GM12878 (cell line): ENCODE results near the gene FNDC3B. TPM values are rescaled to one million over a fixed set of nuclear protein-coding genes. Genes with fewer than 3 reads are reported as not detected.

Experiments
- ATAC-seq: fragments of 200-7000 bp; cut with Tn5 transposase; 3 replicates; pipeline ENCODE4 v1.9.1; 2020; ENCODE audit warnings: mild to moderate bottlenecking, moderate library complexity
- BruUV-seq: library from RNA; stranded (reverse); fragments of 400-500 nt; replicated peaks from 2 replicates; lab custom pipeline; 2021; lab: Mats Ljungman, UMichigan
- CTCF ChIA-PET: fragments of 300-600 bp; sonication (Branson Sonifier 250); formaldehyde crosslinking; extraction: SDS; loops from one replicate; lab custom pipeline; 2021; ENCODE audit warnings: inconsistent platforms; lab: Yijun Ruan, JAX
- POLR2A ChIA-PET: fragments of 350-600 bp; formaldehyde crosslinking; extraction: SDS; loops from one replicate; lab custom pipeline; 2021; ENCODE audit warnings: inconsistent platforms; lab: Charles Lee
- RAD21 ChIA-PET: fragments of 300-600 bp; sonication (Branson Sonifier 250); formaldehyde crosslinking; loops from one replicate; lab custom pipeline; 2023; ENCODE audit warnings: antibody characterized with exemption; ENCODE audit not compliant: unreplicated experiment; lab: Charles Lee
- SMC1A ChIA-PET: fragments of 300-600 bp; sonication (Branson Sonifier 250); formaldehyde crosslinking; loops from one replicate; lab custom pipeline; 2023; ENCODE audit not compliant: unreplicated experiment, uncharacterized antibody; lab: Charles Lee
- DNase-seq: peaks from one replicate; pipeline ENCODE4 v3.0.0-alpha.2; 2011; ENCODE audit warnings: low read depth, low spot score
- FAIRE-seq: peaks from 3 replicates; lab custom pipeline; 2011; peaks lifted over from hg19 to GRCh38; lab: Jason Lieb, UNC
- H2AFZ ChIP-seq: 2 replicates; pipeline ENCODE4 v1.6.0; 2011; ENCODE audit warnings: low read depth, low read length, control low read depth; ENCODE audit not compliant: control insufficient read depth
- H3K27ac ChIP-seq: 2 replicates; pipeline ENCODE4 v1.5.1; 2011; ENCODE audit warnings: control low read depth; ENCODE audit not compliant: control insufficient read depth, insufficient read depth
- H3K27me3 ChIP-seq, 2 experiments: replicated peaks in 1 of 2; 2 replicates each; pipeline versions ENCODE4 v1.6.0 to v1.6.1; 2011; ENCODE audit warnings: low read length in 1 of 2; ENCODE audit not compliant: control insufficient read depth in 2 of 2, insufficient read depth in 2 of 2
- H3K36me3 ChIP-seq, 2 experiments: 2 replicates each; pipeline ENCODE4 v1.5.1; 2011; ENCODE audit warnings: low read length in 1 of 2; ENCODE audit not compliant: control insufficient read depth in 2 of 2, insufficient read depth in 2 of 2
- H3K4me1 ChIP-seq: 2 replicates; pipeline ENCODE4 v1.6.1; 2011; ENCODE audit warnings: mild to moderate bottlenecking, low read length, moderate library complexity, mixed read lengths; ENCODE audit not compliant: control insufficient read depth, insufficient read depth
- H3K4me2 ChIP-seq: 2 replicates; pipeline ENCODE4 v1.6.0; 2011; ENCODE audit warnings: control low read depth; ENCODE audit not compliant: control insufficient read depth, insufficient read depth
- H3K4me3 ChIP-seq: fragments of 200-600 bp; sonication (generic); 2 replicates; pipeline ENCODE4 v1.5.1; 2016
- H3K79me2 ChIP-seq: 2 replicates; pipeline ENCODE4 v1.6.0; 2011; ENCODE audit warnings: low read length; ENCODE audit not compliant: control insufficient read depth, insufficient read depth
- H3K9ac ChIP-seq: 2 replicates; pipeline ENCODE4 v1.8.0; 2011; ENCODE audit warnings: low read length, control low read depth, mixed read lengths; ENCODE audit not compliant: control insufficient read depth, insufficient read depth
- H3K9me3 ChIP-seq: replicated peaks from 3 replicates; pipeline ENCODE4 v1.5.1; 2011; ENCODE audit warnings: mild to moderate bottlenecking, low read length; ENCODE audit not compliant: control insufficient read depth, insufficient read depth
- H4K20me1 ChIP-seq: 2 replicates; pipeline ENCODE4 v1.6.0; 2011; ENCODE audit not compliant: control insufficient read depth, insufficient read depth
- BMI1 ChIP-seq: fragments of 450-650 bp; IDR thresholded peaks from 2 replicates; pipeline ENCODE4 v1.6.1; 2016; ENCODE audit warnings: mild to moderate bottlenecking, moderate library complexity, borderline replicate concordance
- DPF2 ChIP-seq: fragments of 450-650 bp; IDR thresholded peaks from 2 replicates; pipeline ENCODE4 v1.6.1; 2017; ENCODE audit warnings: mild to moderate bottlenecking
- EGR1 ChIP-seq, 2 experiments: IDR thresholded peaks; 1 replicate in 1 of 2; 2 replicates in 1 of 2; pipeline ENCODE4 v1.6.1; 2011 to 2012; ENCODE audit warnings: low read depth in 2 of 2, low read length in 2 of 2, borderline replicate concordance in 1 of 2, mild to moderate bottlenecking in 1 of 2, moderate library complexity in 1 of 2
- FOXM1 ChIP-seq: IDR thresholded peaks from 2 replicates; pipeline ENCODE4 v1.6.1; 2012; ENCODE audit warnings: low read depth, mild to moderate bottlenecking, inconsistent platforms, low read length, moderate library complexity
- GATAD2B ChIP-seq: fragments of 450-650 bp; conservative IDR thresholded peaks from 2 replicates; pipeline ENCODE4 v1.6.1; 2017; ENCODE audit warnings: low read depth, mild to moderate bottlenecking, moderate library complexity
- HDAC6 ChIP-seq: fragments of 200-600 bp; sonication (generic); IDR thresholded peaks from one replicate; pipeline ENCODE4 v1.8.0; 2017; ENCODE audit warnings: antibody characterized with exemption; ENCODE audit not compliant: unreplicated experiment
- IRF4 ChIP-seq: IDR thresholded peaks from 2 replicates; pipeline ENCODE4 v1.6.1; 2011; ENCODE audit warnings: low read depth, low read length
- KDM1A ChIP-seq: fragments of 200-600 bp; sonication (generic); IDR thresholded peaks from 2 replicates; pipeline ENCODE4 v1.6.1; 2016; ENCODE audit warnings: borderline replicate concordance
- MEF2B ChIP-seq: fragments of 450-650 bp; IDR thresholded peaks from 2 replicates; pipeline ENCODE4 v1.6.1; 2018; ENCODE audit warnings: mild to moderate bottlenecking, moderate library complexity; ENCODE audit not compliant: partially characterized antibody, poor library complexity, severe bottlenecking
- NFXL1 ChIP-seq: fragments of 450-650 bp; IDR thresholded peaks from 2 replicates; pipeline ENCODE4 v1.6.1; 2017; ENCODE audit warnings: antibody characterized with exemption, mild to moderate bottlenecking, borderline replicate concordance
- NFYB ChIP-seq: IDR thresholded peaks from 2 replicates; pipeline ENCODE4 v1.6.1; 2011; ENCODE audit warnings: low read depth, mild to moderate bottlenecking, low read length, improper control_type of control experiment, moderate library complexity; ENCODE audit not compliant: insufficient read depth
- RUNX3 ChIP-seq: IDR thresholded peaks from 2 replicates; pipeline ENCODE4 v1.6.1; 2012; ENCODE audit warnings: low read length, inconsistent platforms
- SIX5 ChIP-seq: IDR thresholded peaks from 2 replicates; pipeline ENCODE4 v1.6.1; 2011; ENCODE audit warnings: mild to moderate bottlenecking, low read depth, low read length, moderate library complexity; ENCODE audit not compliant: severe bottlenecking
- SMARCA5 ChIP-seq: fragments of 450-650 bp; IDR thresholded peaks from 2 replicates; pipeline ENCODE4 v1.6.1; 2017; ENCODE audit warnings: mild to moderate bottlenecking
- ZBED1 ChIP-seq: IDR thresholded peaks from 2 replicates; pipeline ENCODE4 v1.6.1; 2016; ENCODE audit warnings: borderline replicate concordance
- ZNF207 ChIP-seq: fragments of 450-650 bp; IDR thresholded peaks from 2 replicates; pipeline ENCODE4 v1.6.1; 2014; ENCODE audit warnings: antibody characterized with exemption, mild to moderate bottlenecking, borderline replicate concordance
- WGBS: methylation state at CpG from one replicate; pipeline ENCODE4 v1.1.6; 2016; ENCODE audit warnings: low lambda C conversion rate; ENCODE audit not compliant: insufficient replicate concordance, insufficient coverage; ENCODE audit errors: missing lambda C conversion rate; 5-methylcytosine and 5-hydroxymethylcytosine counted together
- in situ Hi-C: fragments of 300-500 bp; cut with MboI; formaldehyde crosslinking; loops from 9 replicates; pipeline ENCODE4 v1.14.3; 2018; ENCODE audit warnings: mixed read lengths
- intact Hi-C: fragments of 100-400 bp; cut with micrococcal nuclease; formaldehyde crosslinking; loops from one replicate; pipeline ENCODE4 v1.14.2; 2022; ENCODE audit not compliant: unreplicated experiment
- polyA plus RNA-seq, 11 experiments: library from polyadenylated mRNA; depleted of rRNA in 4 of 11; unstranded in 6 of 11; stranded (reverse) in 5 of 11; fragments of >200 nt; fragmentation: Nextera tagmentation in 4 of 11; fragmentation: Illumina TruSeq in 1 of 11; extraction: Ambion mirVana in 4 of 11; extraction: Trizol in 1 of 11; gene quantifications; 1 replicate in 1 of 11; 2 replicates in 10 of 11; pipeline versions ENCODE4 v1.2.1 to v1.2.3, GENCODE V29; 2011 to 2016; ENCODE audit warnings: inconsistent platforms in 2 of 11, missing spikeins in 2 of 11, low read depth in 1 of 11
- total RNA-seq, 4 experiments: library from RNA; depleted of rRNA in 3 of 4; stranded (reverse); fragments of >200 nt in 3 of 4; fragmentation: Illumina TruSeq in 1 of 4; extraction: Trizol in 1 of 4; gene quantifications; 2 replicates each; pipeline versions ENCODE4 v1.2.1 to v1.2.3, GENCODE V29; 2013 to 2021
- TF ChIP-seq, protein P1 (sequence below): IDR thresholded peaks from 2 replicates; pipeline ENCODE4 v1.6.1; 2012; ENCODE audit warnings: low read depth, low read length, improper control_type of control experiment
- TF ChIP-seq, protein P2 (sequence below): fragments of 450-650 bp; IDR thresholded peaks from 2 replicates; pipeline ENCODE4 v1.6.1; 2016; ENCODE audit warnings: mild to moderate bottlenecking
- TF ChIP-seq, protein P3 (sequence below): fragments of 450-650 bp; IDR thresholded peaks from 2 replicates; pipeline ENCODE4 v1.6.1; 2014; ENCODE audit warnings: mild to moderate bottlenecking
- TF ChIP-seq, protein P4 (sequence below): fragments of 450-650 bp; IDR thresholded peaks from 2 replicates; pipeline ENCODE4 v1.6.1; 2017; ENCODE audit warnings: mild to moderate bottlenecking

Gene FNDC3B
- total and polyA plus RNA-seq, 10 of the 15 experiments (the other 5 are each of a cell fraction or from before 2014, with no cell fraction given), result 7.9 to 35.0 (median 18.5) TPM

GRCh38 chr3:172048599-172048998 is 9.2 kb downstream of the FNDC3B start:
- no peak for FAIRE-seq
- POLR2A ChIA-PET, result interaction anchor here (0.5 kb wide), 1 partner anchor 91 kb away, joined by 3 read pairs; no protein-coding TSS in a partner anchor
- in situ Hi-C loops, result no loop called here

More at GRCh38 chr3:172048599-172048998, 9.2 kb downstream of the FNDC3B start:
- ATAC-seq, result no peak
- Histone ChIP-seq H3K9me3 (no peaks in the 10 kb centered on the region; the same call in 2 of the 3 replicates), H3K4me3 (no peak overlapping the region), H3K4me2 (no peak overlapping the region), H3K79me2 (peaks cover 60% of the 10 kb centered on the region), H3K4me1 (no peaks in the 10 kb centered on the region), H3K9ac (no peak overlapping the region), H3K27ac (no peak overlapping the region), H3K27me3 (no peaks in the 10 kb centered on the region), H4K20me1 (no peaks in the 10 kb centered on the region), H2AFZ (no peak overlapping the region), H3K36me3 (peaks cover 0 to 10% of the 10 kb centered on the region in 2 experiments; a peak in 3 of 4 replicates)
- RAD21 ChIA-PET, result no interaction called here
- CTCF ChIA-PET, result no interaction called here
- DNase-seq, result no peak
- no peak for TF ChIP-seq SMARCA5
- TF ChIP-seq DPF2, result no peak
- TF ChIP-seq, protein P1, sequence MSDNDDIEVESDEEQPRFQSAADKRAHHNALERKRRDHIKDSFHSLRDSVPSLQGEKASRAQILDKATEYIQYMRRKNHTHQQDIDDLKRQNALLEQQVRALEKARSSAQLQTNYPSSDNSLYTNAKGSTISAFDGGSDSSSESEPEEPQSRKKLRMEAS, result no peak
- TF ChIP-seq MEF2B, result no peak
- no peak for TF ChIP-seq ZNF207
- TF ChIP-seq, protein P2, sequence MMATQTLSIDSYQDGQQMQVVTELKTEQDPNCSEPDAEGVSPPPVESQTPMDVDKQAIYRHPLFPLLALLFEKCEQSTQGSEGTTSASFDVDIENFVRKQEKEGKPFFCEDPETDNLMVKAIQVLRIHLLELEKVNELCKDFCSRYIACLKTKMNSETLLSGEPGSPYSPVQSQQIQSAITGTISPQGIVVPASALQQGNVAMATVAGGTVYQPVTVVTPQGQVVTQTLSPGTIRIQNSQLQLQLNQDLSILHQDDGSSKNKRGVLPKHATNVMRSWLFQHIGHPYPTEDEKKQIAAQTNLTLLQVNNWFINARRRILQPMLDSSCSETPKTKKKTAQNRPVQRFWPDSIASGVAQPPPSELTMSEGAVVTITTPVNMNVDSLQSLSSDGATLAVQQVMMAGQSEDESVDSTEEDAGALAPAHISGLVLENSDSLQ, result no peak
- TF ChIP-seq SIX5, result no peak
- no peak for TF ChIP-seq KDM1A
- no peak for TF ChIP-seq IRF4
- no peak for TF ChIP-seq BMI1
- TF ChIP-seq NFYB, result no peak
- no peak for TF ChIP-seq GATAD2B
- no peak for TF ChIP-seq RUNX3
- no peak for TF ChIP-seq ZBED1
- no peak for TF ChIP-seq NFXL1
- no peak for TF ChIP-seq EGR1 (IDR thresholded peaks at IDR 0.05; ENCODE audit: borderline replicate concordance in 1 of 2, low read depth in 2 of 2, low read length in 2 of 2)
- no peak for TF ChIP-seq FOXM1
- TF ChIP-seq, protein P3, sequence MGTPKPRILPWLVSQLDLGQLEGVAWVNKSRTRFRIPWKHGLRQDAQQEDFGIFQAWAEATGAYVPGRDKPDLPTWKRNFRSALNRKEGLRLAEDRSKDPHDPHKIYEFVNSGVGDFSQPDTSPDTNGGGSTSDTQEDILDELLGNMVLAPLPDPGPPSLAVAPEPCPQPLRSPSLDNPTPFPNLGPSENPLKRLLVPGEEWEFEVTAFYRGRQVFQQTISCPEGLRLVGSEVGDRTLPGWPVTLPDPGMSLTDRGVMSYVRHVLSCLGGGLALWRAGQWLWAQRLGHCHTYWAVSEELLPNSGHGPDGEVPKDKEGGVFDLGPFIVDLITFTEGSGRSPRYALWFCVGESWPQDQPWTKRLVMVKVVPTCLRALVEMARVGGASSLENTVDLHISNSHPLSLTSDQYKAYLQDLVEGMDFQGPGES, result no peak
- no peak for TF ChIP-seq HDAC6
- TF ChIP-seq, protein P4, sequence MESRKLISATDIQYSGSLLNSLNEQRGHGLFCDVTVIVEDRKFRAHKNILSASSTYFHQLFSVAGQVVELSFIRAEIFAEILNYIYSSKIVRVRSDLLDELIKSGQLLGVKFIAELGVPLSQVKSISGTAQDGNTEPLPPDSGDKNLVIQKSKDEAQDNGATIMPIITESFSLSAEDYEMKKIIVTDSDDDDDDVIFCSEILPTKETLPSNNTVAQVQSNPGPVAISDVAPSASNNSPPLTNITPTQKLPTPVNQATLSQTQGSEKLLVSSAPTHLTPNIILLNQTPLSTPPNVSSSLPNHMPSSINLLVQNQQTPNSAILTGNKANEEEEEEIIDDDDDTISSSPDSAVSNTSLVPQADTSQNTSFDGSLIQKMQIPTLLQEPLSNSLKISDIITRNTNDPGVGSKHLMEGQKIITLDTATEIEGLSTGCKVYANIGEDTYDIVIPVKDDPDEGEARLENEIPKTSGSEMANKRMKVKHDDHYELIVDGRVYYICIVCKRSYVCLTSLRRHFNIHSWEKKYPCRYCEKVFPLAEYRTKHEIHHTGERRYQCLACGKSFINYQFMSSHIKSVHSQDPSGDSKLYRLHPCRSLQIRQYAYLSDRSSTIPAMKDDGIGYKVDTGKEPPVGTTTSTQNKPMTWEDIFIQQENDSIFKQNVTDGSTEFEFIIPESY, result no peak
- intact Hi-C loops, result no loop called here
- no TSS peak for BruUV-seq
- SMC1A ChIA-PET, result no interaction called here
- WGBS, result 98% methylated on average over 2 of the region's 2 CpGs
